GM23338 (cell line): ENCODE measurements around the gene RBM33. TPM values are rescaled to one million over a fixed set of nuclear protein-coding genes. Genes with fewer than 3 reads are reported as not detected.

Experiments
- ATAC-seq: fragments of 200-7000 bp; cut with Tn5 transposase; 3 replicates; pipeline ENCODE4 v1.9.1; 2020
- DNase-seq: peaks from one replicate; pipeline ENCODE4 v3.0.0-alpha.2; 2015; ENCODE audit warnings: low spot score
- H2AFZ ChIP-seq: fragments of 200-600 bp; sonication (generic); 2 replicates; pipeline ENCODE4 v1.8.0; 2016; ENCODE audit warnings: antibody characterized with exemption, mild to moderate bottlenecking, moderate library complexity
- H3F3A ChIP-seq: fragments of 200-600 bp; sonication (generic); replicated peaks from 2 replicates; pipeline ENCODE4 v1.8.0; 2017; ENCODE audit warnings: antibody characterized with exemption, mixed run types, low read depth
- H3K27ac ChIP-seq: fragments of 200-600 bp; sonication (generic); 2 replicates; pipeline ENCODE4 v1.6.1; 2016; ENCODE audit warnings: low read depth
- H3K27me3 ChIP-seq: fragments of 200-600 bp; sonication (generic); 2 replicates; pipeline ENCODE4 v1.8.0; 2016; ENCODE audit warnings: mild to moderate bottlenecking, mixed run types, moderate library complexity; ENCODE audit not compliant: insufficient read depth
- H3K36me3 ChIP-seq: fragments of 200-600 bp; sonication (generic); 2 replicates; pipeline ENCODE4 v1.8.0; 2016; ENCODE audit warnings: mild to moderate bottlenecking; ENCODE audit not compliant: insufficient read depth
- H3K4me1 ChIP-seq: fragments of 200-600 bp; sonication (generic); 2 replicates; pipeline ENCODE4 v1.8.0; 2016; ENCODE audit warnings: mild to moderate bottlenecking, moderate library complexity; ENCODE audit not compliant: insufficient read depth
- H3K4me2 ChIP-seq: fragments of 200-600 bp; sonication (generic); 2 replicates; pipeline ENCODE4 v1.7.1; 2017; ENCODE audit warnings: mixed run types
- H3K4me3 ChIP-seq: fragments of 200-600 bp; sonication (generic); 2 replicates; pipeline ENCODE4 v1.6.1; 2016; ENCODE audit warnings: mixed run types
- H3K79me2 ChIP-seq: fragments of 200-600 bp; sonication (generic); replicated peaks from 2 replicates; pipeline ENCODE4 v1.8.0; 2017; ENCODE audit warnings: mild to moderate bottlenecking; ENCODE audit not compliant: insufficient read depth
- H3K9me2 ChIP-seq: fragments of 200-600 bp; sonication (generic); 2 replicates; pipeline ENCODE4 v1.8.0; 2017; ENCODE audit not compliant: insufficient read depth
- H4K20me1 ChIP-seq: fragments of 200-600 bp; sonication (generic); replicated peaks from 2 replicates; pipeline ENCODE4 v1.8.0; 2017; ENCODE audit warnings: mild to moderate bottlenecking; ENCODE audit not compliant: insufficient read depth
- H3K27ac Mint-ChIP-seq: 2 replicates; pipeline ENCODE4 v1.8.0; 2020; ENCODE audit warnings: inconsistent platforms, mild to moderate bottlenecking, moderate library complexity, mixed read lengths
- H3K27me3 Mint-ChIP-seq: 3 replicates; pipeline ENCODE4 v1.8.0; 2022; ENCODE audit warnings: low read depth, mild to moderate bottlenecking, moderate library complexity, mixed read lengths, inconsistent platforms; ENCODE audit not compliant: insufficient read depth, poor library complexity
- H3K36me3 Mint-ChIP-seq: 3 replicates; pipeline ENCODE4 v1.8.0; 2021; ENCODE audit warnings: low read depth, mild to moderate bottlenecking, inconsistent platforms, moderate library complexity, mixed read lengths
- H3K4me1 Mint-ChIP-seq: 3 replicates; pipeline ENCODE4 v1.8.0; 2020; ENCODE audit warnings: mild to moderate bottlenecking, inconsistent platforms, mixed read lengths
- H3K4me3 Mint-ChIP-seq: 3 replicates; pipeline ENCODE4 v1.8.0; 2021; ENCODE audit warnings: moderate library complexity, mild to moderate bottlenecking, inconsistent platforms, mixed read lengths
- H3K9me3 Mint-ChIP-seq: 3 replicates; pipeline ENCODE4 v1.8.0; 2020; ENCODE audit warnings: moderate library complexity, mild to moderate bottlenecking, inconsistent platforms, mixed read lengths
- CREB1 ChIP-seq: fragments of 250-450 bp; sonication (Bioruptor Pico); IDR thresholded peaks from 2 replicates; pipeline ENCODE4 v1.5.0; 2020; ENCODE audit warnings: low read depth, mild to moderate bottlenecking, moderate library complexity
- CTCF ChIP-seq, 2 experiments: fragments of 200-600 bp in 1 of 2; sonication (generic) in 1 of 2; conservative IDR thresholded peaks; 2 replicates each; pipeline versions ENCODE4 v1.5.1 to v1.6.1; 2016 to 2017; ENCODE audit warnings: antibody characterized with exemption in 2 of 2, low read depth in 2 of 2, mild to moderate bottlenecking in 2 of 2, moderate library complexity in 1 of 2
- EZH2 ChIP-seq: fragments of 200-600 bp; sonication (generic); IDR thresholded peaks from one replicate; pipeline ENCODE4 v1.8.0; 2017; ENCODE audit warnings: antibody characterized with exemption, mild to moderate bottlenecking, low read depth; ENCODE audit not compliant: unreplicated experiment
- EZH2phosphoT487 ChIP-seq: fragments of 200-600 bp; sonication (generic); IDR thresholded peaks from one replicate; pipeline ENCODE4 v1.8.1; 2018; ENCODE audit warnings: antibody characterized with exemption; ENCODE audit not compliant: unreplicated experiment
- JUNB ChIP-seq: IDR thresholded peaks from one replicate; pipeline ENCODE4 v1.6.1; 2016; ENCODE audit warnings: antibody characterized with exemption; ENCODE audit not compliant: unreplicated experiment
- NANOG ChIP-seq: IDR thresholded peaks from 2 replicates; pipeline ENCODE4 v1.6.1; 2016; ENCODE audit warnings: antibody characterized with exemption, borderline replicate concordance
- POLR2AphosphoS5 ChIP-seq: IDR thresholded peaks from 2 replicates; pipeline ENCODE4 v1.6.1; 2016; ENCODE audit warnings: antibody characterized with exemption, low read depth
- REST ChIP-seq: IDR thresholded peaks from one replicate; pipeline ENCODE4 v1.6.1; 2018; ENCODE audit warnings: antibody characterized with exemption; ENCODE audit not compliant: unreplicated experiment
- STAT1 ChIP-seq: IDR thresholded peaks from one replicate; pipeline ENCODE4 v1.6.1; 2016; ENCODE audit warnings: antibody characterized with exemption; ENCODE audit not compliant: unreplicated experiment
- ZNF331 ChIP-seq: fragments of 250-450 bp; sonication (Bioruptor Pico); IDR thresholded peaks from 2 replicates; pipeline ENCODE4 v1.5.0; 2020; ENCODE audit warnings: low read depth, mild to moderate bottlenecking, moderate library complexity
- polyA plus RNA-seq: library from polyadenylated mRNA; unstranded; fragments of >200 nt; fragmentation: Nextera tagmentation; extraction: Ambion mirVana; gene quantifications from 2 replicates; pipeline ENCODE4 v1.2.1, GENCODE V29; 2016
- total RNA-seq: library from RNA; depleted of rRNA; stranded (reverse); fragments of >200 nt; shearing (Covaris generic); gene quantifications from 2 replicates; pipeline ENCODE4 v1.2.3, GENCODE V29; 2014
- TF ChIP-seq, protein P1 (sequence below): fragments of 250-450 bp; sonication (Bioruptor Pico); IDR thresholded peaks from 2 replicates; pipeline ENCODE4 v1.5.0; 2020; ENCODE audit warnings: mild to moderate bottlenecking, moderate library complexity
- TF ChIP-seq, protein P2 (sequence below): IDR thresholded peaks from 2 replicates; pipeline ENCODE4 v1.6.1; 2016; ENCODE audit warnings: antibody characterized with exemption

The RBM33 gene
- total and polyA plus RNA-seq, 2 experiments from 2014 or later: 47.7 to 94.7 TPM

DNA sequence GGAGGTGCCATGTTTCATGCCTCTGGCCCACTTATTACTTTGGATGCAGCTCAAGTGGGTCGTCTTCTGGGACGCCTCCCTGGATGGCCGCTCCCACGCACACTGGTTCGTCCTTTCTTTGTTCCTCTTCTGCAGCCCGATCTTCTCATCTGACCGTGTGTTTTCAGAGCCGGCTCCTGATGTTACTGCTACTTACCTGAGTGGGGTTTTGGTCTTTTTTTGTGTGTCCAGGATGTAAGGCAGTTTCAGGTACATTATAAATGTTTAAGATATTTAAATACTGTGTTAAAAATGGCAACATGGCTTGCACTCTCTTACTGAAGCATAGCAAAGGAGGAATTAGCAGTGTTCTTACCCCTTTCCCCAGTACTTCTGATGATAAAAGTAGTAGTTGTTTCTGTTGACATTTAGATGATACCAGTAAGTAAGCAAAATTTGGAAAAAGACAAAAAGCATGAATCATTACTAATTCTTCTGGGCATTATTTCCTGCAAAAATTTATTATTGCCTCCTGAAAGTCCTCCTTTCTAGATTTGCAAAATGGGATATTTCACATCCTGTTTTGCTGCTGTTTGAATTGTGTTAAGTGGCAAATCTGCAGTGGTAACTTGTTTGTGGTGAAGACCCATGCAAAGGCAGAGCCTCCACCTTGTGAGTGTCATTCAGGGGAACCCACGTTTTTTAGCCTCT lies 108.4 kb downstream of the RBM33 start:
- no peak overlapping the region for H2AFZ ChIP-seq
- TF ChIP-seq, protein P1, sequence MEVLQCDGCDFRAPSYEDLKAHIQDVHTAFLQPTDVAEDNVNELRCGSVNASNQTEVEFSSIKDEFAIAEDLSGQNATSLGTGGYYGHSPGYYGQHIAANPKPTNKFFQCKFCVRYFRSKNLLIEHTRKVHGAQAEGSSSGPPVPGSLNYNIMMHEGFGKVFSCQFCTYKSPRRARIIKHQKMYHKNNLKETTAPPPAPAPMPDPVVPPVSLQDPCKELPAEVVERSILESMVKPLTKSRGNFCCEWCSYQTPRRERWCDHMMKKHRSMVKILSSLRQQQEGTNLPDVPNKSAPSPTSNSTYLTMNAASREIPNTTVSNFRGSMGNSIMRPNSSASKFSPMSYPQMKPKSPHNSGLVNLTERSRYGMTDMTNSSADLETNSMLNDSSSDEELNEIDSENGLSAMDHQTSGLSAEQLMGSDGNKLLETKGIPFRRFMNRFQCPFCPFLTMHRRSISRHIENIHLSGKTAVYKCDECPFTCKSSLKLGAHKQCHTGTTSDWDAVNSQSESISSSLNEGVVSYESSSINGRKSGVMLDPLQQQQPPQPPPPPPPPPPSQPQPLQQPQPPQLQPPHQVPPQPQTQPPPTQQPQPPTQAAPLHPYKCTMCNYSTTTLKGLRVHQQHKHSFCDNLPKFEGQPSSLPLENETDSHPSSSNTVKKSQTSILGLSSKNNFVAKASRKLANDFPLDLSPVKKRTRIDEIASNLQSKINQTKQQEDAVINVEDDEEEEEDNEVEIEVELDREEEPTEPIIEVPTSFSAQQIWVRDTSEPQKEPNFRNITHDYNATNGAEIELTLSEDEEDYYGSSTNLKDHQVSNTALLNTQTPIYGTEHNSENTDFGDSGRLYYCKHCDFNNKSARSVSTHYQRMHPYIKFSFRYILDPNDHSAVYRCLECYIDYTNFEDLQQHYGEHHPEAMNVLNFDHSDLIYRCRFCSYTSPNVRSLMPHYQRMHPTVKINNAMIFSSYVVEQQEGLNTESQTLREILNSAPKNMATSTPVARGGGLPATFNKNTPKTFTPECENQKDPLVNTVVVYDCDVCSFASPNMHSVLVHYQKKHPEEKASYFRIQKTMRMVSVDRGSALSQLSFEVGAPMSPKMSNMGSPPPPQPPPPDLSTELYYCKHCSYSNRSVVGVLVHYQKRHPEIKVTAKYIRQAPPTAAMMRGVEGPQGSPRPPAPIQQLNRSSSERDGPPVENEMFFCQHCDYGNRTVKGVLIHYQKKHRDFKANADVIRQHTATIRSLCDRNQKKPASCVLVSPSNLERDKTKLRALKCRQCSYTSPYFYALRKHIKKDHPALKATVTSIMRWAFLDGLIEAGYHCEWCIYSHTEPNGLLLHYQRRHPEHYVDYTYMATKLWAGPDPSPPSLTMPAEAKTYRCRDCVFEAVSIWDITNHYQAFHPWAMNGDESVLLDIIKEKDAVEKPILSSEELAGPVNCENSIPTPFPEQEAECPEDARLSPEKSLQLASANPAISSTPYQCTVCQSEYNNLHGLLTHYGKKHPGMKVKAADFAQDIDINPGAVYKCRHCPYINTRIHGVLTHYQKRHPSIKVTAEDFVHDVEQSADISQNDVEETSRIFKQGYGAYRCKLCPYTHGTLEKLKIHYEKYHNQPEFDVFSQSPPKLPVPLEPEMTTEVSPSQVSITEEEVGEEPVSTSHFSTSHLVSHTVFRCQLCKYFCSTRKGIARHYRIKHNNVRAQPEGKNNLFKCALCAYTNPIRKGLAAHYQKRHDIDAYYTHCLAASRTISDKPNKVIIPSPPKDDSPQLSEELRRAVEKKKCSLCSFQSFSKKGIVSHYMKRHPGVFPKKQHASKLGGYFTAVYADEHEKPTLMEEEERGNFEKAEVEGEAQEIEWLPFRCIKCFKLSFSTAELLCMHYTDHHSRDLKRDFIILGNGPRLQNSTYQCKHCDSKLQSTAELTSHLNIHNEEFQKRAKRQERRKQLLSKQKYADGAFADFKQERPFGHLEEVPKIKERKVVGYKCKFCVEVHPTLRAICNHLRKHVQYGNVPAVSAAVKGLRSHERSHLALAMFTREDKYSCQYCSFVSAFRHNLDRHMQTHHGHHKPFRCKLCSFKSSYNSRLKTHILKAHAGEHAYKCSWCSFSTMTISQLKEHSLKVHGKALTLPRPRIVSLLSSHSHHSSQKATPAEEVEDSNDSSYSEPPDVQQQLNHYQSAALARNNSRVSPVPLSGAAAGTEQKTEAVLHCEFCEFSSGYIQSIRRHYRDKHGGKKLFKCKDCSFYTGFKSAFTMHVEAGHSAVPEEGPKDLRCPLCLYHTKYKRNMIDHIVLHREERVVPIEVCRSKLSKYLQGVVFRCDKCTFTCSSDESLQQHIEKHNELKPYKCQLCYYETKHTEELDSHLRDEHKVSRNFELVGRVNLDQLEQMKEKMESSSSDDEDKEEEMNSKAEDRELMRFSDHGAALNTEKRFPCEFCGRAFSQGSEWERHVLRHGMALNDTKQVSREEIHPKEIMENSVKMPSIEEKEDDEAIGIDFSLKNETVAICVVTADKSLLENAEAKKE (CRISPR knock-in tag): no peak
- TF ChIP-seq ZNF331 (CRISPR knock-in tag) (no peak), STAT1 (no peak), POLR2AphosphoS5 (no peak), REST (no peak), EZH2phosphoT487 (no peak), JUNB (no peak), EZH2 (no peak), CTCF (conservative IDR thresholded peaks at IDR 0.05; ENCODE audit: low read depth in 2 of 2) (no peak), NANOG (no peak), CREB1 (CRISPR knock-in tag) (no peak)
- TF ChIP-seq, protein P2, sequence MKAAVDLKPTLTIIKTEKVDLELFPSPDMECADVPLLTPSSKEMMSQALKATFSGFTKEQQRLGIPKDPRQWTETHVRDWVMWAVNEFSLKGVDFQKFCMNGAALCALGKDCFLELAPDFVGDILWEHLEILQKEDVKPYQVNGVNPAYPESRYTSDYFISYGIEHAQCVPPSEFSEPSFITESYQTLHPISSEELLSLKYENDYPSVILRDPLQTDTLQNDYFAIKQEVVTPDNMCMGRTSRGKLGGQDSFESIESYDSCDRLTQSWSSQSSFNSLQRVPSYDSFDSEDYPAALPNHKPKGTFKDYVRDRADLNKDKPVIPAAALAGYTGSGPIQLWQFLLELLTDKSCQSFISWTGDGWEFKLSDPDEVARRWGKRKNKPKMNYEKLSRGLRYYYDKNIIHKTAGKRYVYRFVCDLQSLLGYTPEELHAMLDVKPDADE: no peak
- H3K27me3 ChIP-seq: no peaks in the 10 kb centered on the region
- no peaks in the 10 kb centered on the region for H3F3A ChIP-seq
- Mint-ChIP-seq H3K27me3 (no peaks in the 10 kb centered on the region), H3K36me3 (peaks cover 20% of the 10 kb centered on the region), H3K4me3 (no peak overlapping the region), H3K4me1 (peaks cover 40% of the 10 kb centered on the region), H3K27ac (no peak overlapping the region), H3K9me3 (peaks cover 8% of the 10 kb centered on the region; the same call in 2 of the 3 replicates)
- H3K4me3 ChIP-seq: no peak overlapping the region
- H3K9me2 ChIP-seq: no peaks in the 10 kb centered on the region
- peaks cover 4% of the 10 kb centered on the region; the same call in 1 of the 2 replicates for H3K36me3 ChIP-seq
- no peak overlapping the region for H3K27ac ChIP-seq
- H3K79me2 ChIP-seq: peaks cover 100% of the 10 kb centered on the region
- H4K20me1 ChIP-seq: peaks cover 34% of the 10 kb centered on the region
- peaks cover 10% of the 10 kb centered on the region; the same call in 1 of the 2 replicates for H3K4me1 ChIP-seq
- no peak overlapping the region for H3K4me2 ChIP-seq
- DNase-seq: no peak
- no peak for ATAC-seq
